SK-N-SH treated with all-trans-retinoic acid at 6 μM for 48 hours (cell line): ENCODE data around the gene ADPRH.

Source experiments
- ATAC-seq: fragments of 200-7000 bp; cut with Tn5 transposase; 3 replicates; pipeline ENCODE4 v1.9.1; 2020; ENCODE audit warnings: mild to moderate bottlenecking, moderate library complexity
- ARNTL ChIP-seq: fragments of 450-650 bp; formaldehyde crosslinking; IDR thresholded peaks from 2 replicates; pipeline ENCODE4 v1.5.0; 2020; ENCODE audit warnings: low read depth, mild to moderate bottlenecking, moderate library complexity, borderline replicate concordance
- BACH2 ChIP-seq: fragments of 250-450 bp; sonication (Bioruptor Pico); IDR thresholded peaks from 2 replicates; pipeline ENCODE4 v1.9.0; 2021; ENCODE audit warnings: mild to moderate bottlenecking, borderline replicate concordance
- CSDC2 ChIP-seq: fragments of 250-450 bp; sonication (Bioruptor Pico); IDR thresholded peaks from 2 replicates; pipeline ENCODE4 v1.5.0; 2020; ENCODE audit warnings: mild to moderate bottlenecking, moderate library complexity
- CSRNP3 ChIP-seq: fragments of 250-450 bp; sonication (Bioruptor Pico); IDR thresholded peaks from 2 replicates; pipeline ENCODE4 v1.5.1; 2021; ENCODE audit warnings: mild to moderate bottlenecking, moderate library complexity
- ESRRG ChIP-seq: fragments of 250-450 bp; sonication (Bioruptor Pico); IDR thresholded peaks from 2 replicates; pipeline ENCODE4 v1.6.1; 2021; ENCODE audit warnings: mild to moderate bottlenecking
- GLIS3 ChIP-seq: fragments of 250-450 bp; sonication (Bioruptor Pico); IDR thresholded peaks from 2 replicates; pipeline ENCODE4 v1.5.0; 2020; ENCODE audit warnings: mild to moderate bottlenecking, moderate library complexity
- ISL1 ChIP-seq: fragments of 250-450 bp; sonication (Bioruptor Pico); IDR thresholded peaks from 2 replicates; pipeline ENCODE4 v2.1.2; 2022; ENCODE audit warnings: mild to moderate bottlenecking, moderate library complexity
- OSR1 ChIP-seq: fragments of 250-450 bp; sonication (Bioruptor Pico); IDR thresholded peaks from 2 replicates; pipeline ENCODE4 v1.8.0; 2022; ENCODE audit warnings: moderate library complexity, mild to moderate bottlenecking, inconsistent platforms
- PATZ1 ChIP-seq: fragments of 250-450 bp; sonication (Bioruptor Pico); IDR thresholded peaks from 2 replicates; pipeline ENCODE4 v1.8.0; 2020; ENCODE audit warnings: mild to moderate bottlenecking, moderate library complexity, borderline replicate concordance
- PPARA ChIP-seq: fragments of 250-450 bp; sonication (Bioruptor Pico); IDR thresholded peaks from 2 replicates; pipeline ENCODE4 v1.5.0; 2020; ENCODE audit warnings: mild to moderate bottlenecking, borderline replicate concordance
- SNAI2 ChIP-seq: fragments of 250-450 bp; sonication (Bioruptor Pico); IDR thresholded peaks from 2 replicates; pipeline ENCODE4 v1.5.0; 2020; ENCODE audit warnings: mild to moderate bottlenecking, moderate library complexity
- TCF4 ChIP-seq: fragments of 250-450 bp; sonication (Bioruptor Pico); IDR thresholded peaks from 2 replicates; pipeline ENCODE4 v1.8.0; 2021; ENCODE audit warnings: mild to moderate bottlenecking, moderate library complexity, borderline replicate concordance
- TOX ChIP-seq: fragments of 250-450 bp; sonication (Bioruptor Pico); IDR thresholded peaks from 2 replicates; pipeline ENCODE4 v1.8.0; 2021; ENCODE audit warnings: mild to moderate bottlenecking, moderate library complexity, borderline replicate concordance
- ZFP3 ChIP-seq: fragments of 250-450 bp; sonication (Bioruptor Pico); IDR thresholded peaks from 2 replicates; pipeline ENCODE4 v1.5.0; 2020; ENCODE audit warnings: mild to moderate bottlenecking, moderate library complexity
- ZFP30 ChIP-seq: fragments of 450-650 bp; formaldehyde crosslinking; IDR thresholded peaks from 2 replicates; pipeline ENCODE4 v1.5.0; 2022; ENCODE audit warnings: mild to moderate bottlenecking, moderate library complexity
- ZNF565 ChIP-seq: fragments of 450-650 bp; formaldehyde crosslinking; conservative IDR thresholded peaks from 2 replicates; pipeline ENCODE4 v1.5.0; 2020; ENCODE audit warnings: low read depth, mild to moderate bottlenecking, moderate library complexity
- ZNF70 ChIP-seq: fragments of 450-650 bp; formaldehyde crosslinking; IDR thresholded peaks from 2 replicates; pipeline ENCODE4 v1.5.0; 2020; ENCODE audit warnings: mild to moderate bottlenecking, moderate library complexity
- ZNF8 ChIP-seq: fragments of 450-650 bp; formaldehyde crosslinking; IDR thresholded peaks from 2 replicates; pipeline ENCODE4 v1.5.0; 2020; ENCODE audit warnings: mild to moderate bottlenecking, moderate library complexity
- TF ChIP-seq, protein P1 (sequence below): fragments of 250-450 bp; sonication (Bioruptor Pico); IDR thresholded peaks from 2 replicates; pipeline ENCODE4 v1.5.1; 2020; ENCODE audit warnings: low read depth, mild to moderate bottlenecking, moderate library complexity
- TF ChIP-seq, protein P2 (sequence below): fragments of 250-450 bp; sonication (Bioruptor Pico); IDR thresholded peaks from 2 replicates; pipeline ENCODE4 v1.5.0; 2020; ENCODE audit warnings: mild to moderate bottlenecking, moderate library complexity
- TF ChIP-seq, protein P3 (sequence below): fragments of 250-450 bp; sonication (Bioruptor Pico); IDR thresholded peaks from 2 replicates; pipeline ENCODE4 v1.8.0; 2021; ENCODE audit warnings: low read depth, mild to moderate bottlenecking, moderate library complexity, borderline replicate concordance

Gene ADPRH

DNA sequence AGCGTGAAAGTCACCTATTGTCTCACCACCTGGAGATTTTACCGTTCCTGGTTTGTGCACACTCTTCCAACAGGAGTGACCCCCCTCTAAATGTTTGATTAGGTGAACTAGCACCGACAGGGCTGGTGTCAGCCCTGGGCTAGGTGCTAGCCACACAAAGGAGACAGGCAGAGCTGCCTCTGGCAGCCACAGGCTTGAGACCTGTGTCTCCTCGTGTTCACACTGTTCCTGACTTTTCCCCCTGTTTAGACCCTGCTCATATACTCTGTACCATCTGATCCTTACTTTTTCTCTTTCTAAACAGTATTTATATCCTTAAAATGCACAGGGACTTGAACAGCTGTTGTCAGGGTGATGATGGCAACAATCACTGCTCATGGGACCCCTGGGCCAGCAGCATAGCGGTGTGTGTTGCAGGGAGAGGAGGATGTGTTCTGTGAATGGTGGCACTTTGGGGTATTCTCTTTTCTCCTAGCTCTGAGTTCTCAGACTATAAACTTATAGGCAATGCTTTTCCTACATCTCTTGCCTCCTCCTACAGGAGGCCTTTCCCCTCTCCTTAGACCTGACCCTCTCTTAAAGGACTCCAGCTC lies 25.4 kb upstream of the ADPRH start:
- ATAC-seq = no peak
- TF ChIP-seq TCF4 (CRISPR knock-in tag) (no peak), GLIS3 (CRISPR knock-in tag) (no peak), ESRRG (CRISPR knock-in tag) (no peak), ZFP30 (no peak), ZNF70 (CRISPR knock-in tag) (no peak), PATZ1 (no peak)
- TF ChIP-seq, protein P1, sequence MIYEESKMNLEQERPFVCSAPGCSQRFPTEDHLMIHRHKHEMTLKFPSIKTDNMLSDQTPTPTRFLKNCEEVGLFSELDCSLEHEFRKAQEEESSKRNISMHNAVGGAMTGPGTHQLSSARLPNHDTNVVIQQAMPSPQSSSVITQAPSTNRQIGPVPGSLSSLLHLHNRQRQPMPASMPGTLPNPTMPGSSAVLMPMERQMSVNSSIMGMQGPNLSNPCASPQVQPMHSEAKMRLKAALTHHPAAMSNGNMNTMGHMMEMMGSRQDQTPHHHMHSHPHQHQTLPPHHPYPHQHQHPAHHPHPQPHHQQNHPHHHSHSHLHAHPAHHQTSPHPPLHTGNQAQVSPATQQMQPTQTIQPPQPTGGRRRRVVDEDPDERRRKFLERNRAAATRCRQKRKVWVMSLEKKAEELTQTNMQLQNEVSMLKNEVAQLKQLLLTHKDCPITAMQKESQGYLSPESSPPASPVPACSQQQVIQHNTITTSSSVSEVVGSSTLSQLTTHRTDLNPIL (CRISPR knock-in tag) = no peak
- TF ChIP-seq, protein P2, sequence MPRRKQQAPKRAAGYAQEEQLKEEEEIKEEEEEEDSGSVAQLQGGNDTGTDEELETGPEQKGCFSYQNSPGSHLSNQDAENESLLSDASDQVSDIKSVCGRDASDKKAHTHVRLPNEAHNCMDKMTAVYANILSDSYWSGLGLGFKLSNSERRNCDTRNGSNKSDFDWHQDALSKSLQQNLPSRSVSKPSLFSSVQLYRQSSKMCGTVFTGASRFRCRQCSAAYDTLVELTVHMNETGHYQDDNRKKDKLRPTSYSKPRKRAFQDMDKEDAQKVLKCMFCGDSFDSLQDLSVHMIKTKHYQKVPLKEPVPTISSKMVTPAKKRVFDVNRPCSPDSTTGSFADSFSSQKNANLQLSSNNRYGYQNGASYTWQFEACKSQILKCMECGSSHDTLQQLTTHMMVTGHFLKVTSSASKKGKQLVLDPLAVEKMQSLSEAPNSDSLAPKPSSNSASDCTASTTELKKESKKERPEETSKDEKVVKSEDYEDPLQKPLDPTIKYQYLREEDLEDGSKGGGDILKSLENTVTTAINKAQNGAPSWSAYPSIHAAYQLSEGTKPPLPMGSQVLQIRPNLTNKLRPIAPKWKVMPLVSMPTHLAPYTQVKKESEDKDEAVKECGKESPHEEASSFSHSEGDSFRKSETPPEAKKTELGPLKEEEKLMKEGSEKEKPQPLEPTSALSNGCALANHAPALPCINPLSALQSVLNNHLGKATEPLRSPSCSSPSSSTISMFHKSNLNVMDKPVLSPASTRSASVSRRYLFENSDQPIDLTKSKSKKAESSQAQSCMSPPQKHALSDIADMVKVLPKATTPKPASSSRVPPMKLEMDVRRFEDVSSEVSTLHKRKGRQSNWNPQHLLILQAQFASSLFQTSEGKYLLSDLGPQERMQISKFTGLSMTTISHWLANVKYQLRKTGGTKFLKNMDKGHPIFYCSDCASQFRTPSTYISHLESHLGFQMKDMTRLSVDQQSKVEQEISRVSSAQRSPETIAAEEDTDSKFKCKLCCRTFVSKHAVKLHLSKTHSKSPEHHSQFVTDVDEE (CRISPR knock-in tag) = no peak
- TF ChIP-seq, all 23 proteins: peak for 0

GRCh38 chr3:119555309-119555735 lies 24.0 kb upstream of the ADPRH start:
- TF ChIP-seq CSRNP3 (CRISPR knock-in tag) (no peak), ESRRG (CRISPR knock-in tag) (no peak), TCF4 (CRISPR knock-in tag) (no peak), PPARA (no peak), SNAI2 (CRISPR knock-in tag) (no peak), TOX (CRISPR knock-in tag) (no peak), GLIS3 (CRISPR knock-in tag) (no peak)
- TF ChIP-seq, protein P2 (CRISPR knock-in tag) = no peak
- TF ChIP-seq, all 23 proteins: peak for 0

DNA sequence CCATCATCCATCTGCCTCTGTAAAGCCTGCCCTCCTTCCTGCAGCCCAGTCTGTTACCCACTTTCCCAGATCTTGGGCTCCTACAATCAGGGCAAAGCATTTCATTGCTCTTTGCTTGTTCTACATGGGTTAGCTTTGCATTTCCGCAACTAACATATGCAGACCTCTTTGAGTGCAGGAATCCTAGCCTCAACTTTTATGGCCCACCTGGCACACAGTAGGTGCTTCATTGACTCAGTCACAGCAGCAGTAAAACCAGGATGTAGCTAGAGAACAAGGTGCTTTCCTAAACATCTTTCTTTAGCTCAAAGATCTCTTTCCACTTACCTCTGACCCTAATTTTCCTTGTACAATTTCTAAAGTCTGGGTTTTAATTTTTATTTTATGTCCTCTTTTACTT lies 23.4 kb upstream of the ADPRH start:
- ATAC-seq = no peak
- no peak for TF ChIP-seq ESRRG (CRISPR knock-in tag)
- no peak for TF ChIP-seq SNAI2 (CRISPR knock-in tag)
- TF ChIP-seq PATZ1 = no peak
- no peak for TF ChIP-seq ZFP30
- TF ChIP-seq ZNF8 (CRISPR knock-in tag) = no peak
- TF ChIP-seq ZNF565 (CRISPR knock-in tag) = no peak
- TF ChIP-seq, protein P3, sequence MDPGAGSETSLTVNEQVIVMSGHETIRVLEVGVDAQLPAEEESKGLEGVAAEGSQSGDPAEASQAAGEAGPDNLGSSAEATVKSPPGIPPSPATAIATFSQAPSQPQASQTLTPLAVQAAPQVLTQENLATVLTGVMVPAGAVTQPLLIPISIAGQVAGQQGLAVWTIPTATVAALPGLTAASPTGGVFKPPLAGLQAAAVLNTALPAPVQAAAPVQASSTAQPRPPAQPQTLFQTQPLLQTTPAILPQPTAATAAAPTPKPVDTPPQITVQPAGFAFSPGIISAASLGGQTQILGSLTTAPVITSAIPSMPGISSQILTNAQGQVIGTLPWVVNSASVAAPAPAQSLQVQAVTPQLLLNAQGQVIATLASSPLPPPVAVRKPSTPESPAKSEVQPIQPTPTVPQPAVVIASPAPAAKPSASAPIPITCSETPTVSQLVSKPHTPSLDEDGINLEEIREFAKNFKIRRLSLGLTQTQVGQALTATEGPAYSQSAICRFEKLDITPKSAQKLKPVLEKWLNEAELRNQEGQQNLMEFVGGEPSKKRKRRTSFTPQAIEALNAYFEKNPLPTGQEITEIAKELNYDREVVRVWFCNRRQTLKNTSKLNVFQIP (CRISPR knock-in tag) = no peak
- TF ChIP-seq ZFP3 (CRISPR knock-in tag) = no peak
- TF ChIP-seq CSRNP3 (CRISPR knock-in tag) = no peak
- TF ChIP-seq OSR1 (CRISPR knock-in tag) = no peak
- TF ChIP-seq TCF4 (CRISPR knock-in tag) = no peak
- TF ChIP-seq ISL1 (CRISPR knock-in tag) = no peak
- TF ChIP-seq ZNF70 (CRISPR knock-in tag) = no peak
- TF ChIP-seq ARNTL (CRISPR knock-in tag) = no peak
- no peak for TF ChIP-seq CSDC2 (CRISPR knock-in tag)
- TF ChIP-seq PPARA = no peak
- no peak for TF ChIP-seq BACH2 (CRISPR knock-in tag)

More at GRCh38 chr3:119555309-119555735, 24.0 kb upstream of the ADPRH start:
- no peak for ATAC-seq
